Measurements from ENCODE around the gene TCERG1L.
"Not testable (repeated sequence)": the region's sequence is repeated elsewhere in the genome, so short reads cannot be mapped to it uniquely, and the experiment has no call there.

The TCERG1L gene

GRCh38 chr10:131147301-131147975, 164.1 kb downstream of the TCERG1L start:
- DNase-seq (ENCODE audit: low read depth in 1 of 2, low spot score in 1 of 2), result no peak

- no peak for DNase-seq (ENCODE audit: low read depth in 1 of 2, low spot score in 1 of 2)
Observed at GRCh38 chr10:131146790-131147189, 164.7 kb downstream of the TCERG1L start.

- DNase-seq (ENCODE audit: low read depth in 1 of 2, low spot score in 1 of 2), result no peak
Observed at GRCh38 chr10:131145756-131146155, 165.8 kb downstream of the TCERG1L start.

GRCh38 chr10:131144711-131145375, 166.7 kb downstream of the TCERG1L start:
- DNase-seq (ENCODE audit: low read depth in 1 of 2, low spot score in 1 of 2), result no peak

GRCh38 chr10:131144196-131144595, 167.3 kb downstream of the TCERG1L start:
- no peak for DNase-seq (ENCODE audit: low read depth in 1 of 2, low spot score in 1 of 2)

DNA sequence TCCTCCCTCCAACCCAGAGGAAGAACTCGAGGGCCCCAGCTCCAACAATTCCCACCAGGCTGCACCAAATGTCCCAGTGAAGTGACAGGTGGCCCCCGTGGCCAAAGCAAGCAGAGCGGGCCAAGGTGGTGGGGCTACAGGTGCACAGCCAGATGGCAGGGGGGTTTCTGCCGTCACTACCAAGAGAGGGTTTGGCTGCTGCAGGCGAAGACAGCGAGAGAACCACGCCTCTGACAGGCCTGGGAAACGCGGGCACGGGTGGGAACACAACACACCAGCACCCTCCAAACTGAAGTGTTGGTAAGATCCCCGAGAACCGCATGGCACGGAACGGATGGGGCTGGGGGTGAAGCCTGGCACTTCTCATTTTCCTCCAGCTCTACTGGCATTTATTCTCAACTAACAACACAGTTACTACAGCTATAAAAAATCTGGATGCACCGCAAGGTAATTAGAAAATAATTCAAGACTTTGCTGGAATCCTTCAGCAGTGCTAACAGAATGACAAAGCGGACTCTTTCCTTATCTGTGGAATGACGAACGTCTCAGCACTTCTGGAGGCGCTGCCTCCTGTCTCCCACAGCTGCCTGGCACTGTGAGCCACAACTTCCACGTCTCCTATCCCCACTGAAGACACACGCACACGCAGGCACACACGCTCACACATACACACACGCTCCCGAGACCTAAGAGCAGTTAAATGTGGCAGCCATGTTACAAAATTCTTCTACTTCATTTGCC, 167.9 kb downstream of the TCERG1L start:
- no peak for DNase-seq (ENCODE audit: low read depth in 1 of 2, low spot score in 1 of 2)

DNA sequence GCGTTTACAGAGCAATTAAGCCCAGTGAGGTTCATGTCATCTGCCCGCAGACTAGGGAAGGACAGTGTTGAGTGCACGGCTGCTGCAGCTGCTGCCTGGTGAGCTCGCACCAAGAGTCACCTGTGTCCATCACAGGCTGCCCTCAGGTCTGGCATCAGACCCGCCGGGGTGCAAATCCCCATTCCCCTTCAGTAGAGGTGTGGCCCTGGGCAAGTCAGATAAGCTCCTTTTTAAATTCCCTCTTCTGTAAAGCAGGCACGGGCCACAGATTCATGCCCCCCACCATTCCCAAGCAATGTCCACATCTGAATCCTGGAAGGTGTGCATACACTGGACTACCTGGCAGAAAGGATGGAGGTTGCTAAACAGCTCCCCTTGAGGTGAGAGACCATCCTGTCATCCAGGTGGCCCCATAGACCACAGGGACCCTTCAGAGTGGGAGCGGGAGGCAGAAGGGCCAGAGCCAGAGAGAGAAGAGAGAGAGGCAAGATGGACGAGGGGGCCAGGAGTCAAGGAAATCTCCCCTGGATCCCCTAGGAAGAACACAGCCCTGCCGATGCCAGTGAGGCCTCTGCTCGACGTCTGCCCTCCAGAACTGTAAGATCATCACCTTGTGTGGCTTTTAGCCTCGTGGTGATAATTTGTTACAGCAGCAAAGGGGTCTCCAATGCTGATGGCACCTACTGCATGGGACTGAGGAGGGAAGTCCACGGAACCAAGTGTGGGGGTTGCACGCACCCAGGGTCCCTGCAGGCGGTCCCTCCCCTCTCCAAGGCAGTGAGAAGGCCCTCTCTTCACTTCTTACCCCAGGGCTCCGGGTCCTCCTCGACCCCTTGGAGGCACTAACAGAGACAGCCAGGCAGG, 168.8 kb downstream of the TCERG1L start:
- DNase-seq (ENCODE audit: low read depth in 1 of 2, low spot score in 1 of 2), result no peak

DNA sequence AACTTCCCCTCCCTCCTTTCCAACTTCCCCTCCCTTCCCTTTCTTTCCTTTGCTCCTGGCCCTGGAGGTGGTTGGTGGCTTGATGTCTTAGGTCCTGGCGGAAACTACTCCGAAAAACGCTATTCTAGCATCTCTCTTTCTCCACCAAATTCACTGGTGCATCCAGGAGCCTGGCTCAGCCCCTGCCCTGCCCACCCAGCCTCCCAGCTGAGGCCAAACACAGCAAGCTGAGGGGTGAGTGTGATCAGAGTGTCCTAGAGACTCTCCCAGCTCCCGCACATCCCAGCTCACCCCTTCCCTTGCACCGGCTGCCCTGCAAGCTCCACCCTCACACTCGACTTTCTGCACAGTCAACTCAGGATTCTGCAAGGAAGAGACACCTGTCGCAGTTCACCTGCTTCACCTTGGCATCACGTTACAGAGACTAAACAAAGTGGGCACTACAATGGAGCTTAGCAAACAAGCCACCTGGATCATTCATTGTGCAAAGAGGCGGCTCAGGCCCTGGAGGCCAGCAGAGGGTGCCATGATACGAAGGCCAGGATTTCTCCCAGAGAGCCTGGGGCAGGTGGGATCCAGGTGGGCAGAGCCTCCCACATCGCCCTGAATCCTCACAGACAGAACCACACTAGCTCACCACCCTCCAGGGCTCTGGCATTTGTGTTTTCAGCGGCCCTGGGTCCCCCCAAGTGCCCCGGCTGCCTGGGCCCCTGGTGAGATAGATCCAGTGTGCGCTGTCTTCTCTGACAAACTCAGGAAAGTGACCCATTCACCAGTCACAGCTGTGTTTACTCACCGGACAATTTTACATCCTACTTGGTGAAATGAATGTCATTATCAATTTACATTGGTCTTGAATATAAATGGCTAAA, 169.6 kb downstream of the TCERG1L start:
- DNase-seq (ENCODE audit: low read depth in 1 of 2, low spot score in 1 of 2), result no peak

DNA sequence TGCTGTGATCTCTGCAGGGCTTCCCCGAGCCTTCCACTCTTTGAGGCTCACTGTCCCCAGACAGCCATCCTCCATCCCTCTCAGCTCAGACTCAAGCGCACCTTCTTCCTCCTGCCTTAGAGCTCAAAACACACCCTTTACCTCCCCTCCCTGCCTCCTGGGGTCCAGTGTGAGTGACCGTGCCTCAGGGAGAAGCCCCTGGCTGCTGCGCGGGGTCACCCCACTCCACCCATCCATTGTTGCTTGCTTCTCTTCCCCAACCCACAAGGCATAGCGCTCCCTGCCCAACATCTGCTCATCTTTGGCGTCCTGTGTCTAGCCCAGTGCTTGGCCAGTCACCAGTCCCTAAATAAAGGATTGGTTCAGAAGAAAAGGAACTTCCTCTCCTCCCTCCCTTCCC, 170.3 kb downstream of the TCERG1L start:
- no peak for DNase-seq (ENCODE audit: low read depth in 1 of 2, low spot score in 1 of 2)

DNA sequence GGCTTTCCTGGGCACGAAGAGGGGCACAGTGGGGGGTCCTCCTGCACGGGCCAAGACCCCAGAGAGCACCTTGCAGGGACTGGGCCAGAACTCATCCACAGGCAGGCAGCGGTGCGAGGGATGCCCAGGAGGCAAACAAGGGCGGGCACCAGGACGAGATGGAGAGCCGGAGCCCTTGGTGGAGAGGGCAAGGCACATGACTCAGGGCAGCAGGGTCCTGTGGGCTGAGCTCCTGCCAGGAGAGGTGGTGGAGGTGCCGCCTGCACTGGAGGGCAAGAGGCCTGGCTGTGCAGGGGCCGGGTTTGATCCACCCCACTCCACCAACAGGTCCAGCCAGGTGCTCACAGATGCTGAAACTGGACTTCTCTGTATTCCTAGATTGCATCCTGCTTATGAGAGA, 170.9 kb downstream of the TCERG1L start:
- DNase-seq (ENCODE audit: low read depth in 1 of 2, low spot score in 1 of 2), result no peak

- DNase-seq (ENCODE audit: low read depth in 1 of 2, low spot score in 1 of 2), result no peak
Observed at GRCh38 chr10:131137223-131137622, 174.3 kb downstream of the TCERG1L start.

DNA sequence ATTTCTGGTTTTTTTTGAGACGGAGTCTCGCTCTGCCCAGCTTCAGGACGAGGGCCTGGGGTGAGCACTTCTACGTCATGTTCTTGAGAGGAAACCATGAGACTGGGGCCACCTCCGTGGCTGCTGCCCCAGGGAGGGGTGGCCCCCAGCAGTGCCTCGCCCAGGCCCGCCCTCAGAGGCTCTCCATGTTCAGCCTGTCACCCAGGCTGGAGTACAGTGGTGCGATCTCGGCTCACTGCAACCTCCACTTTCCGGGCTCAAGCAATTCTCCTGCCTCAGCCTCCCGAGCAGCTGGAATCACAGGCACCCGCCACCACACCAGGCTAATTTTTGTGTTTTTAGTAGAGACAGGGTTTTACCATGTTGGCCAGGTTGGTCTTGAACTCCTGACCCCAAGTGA, 175.2 kb downstream of the TCERG1L start:
- DNase-seq (ENCODE audit: low read depth in 1 of 2, low spot score in 1 of 2), result not testable (repeated sequence)

DNA sequence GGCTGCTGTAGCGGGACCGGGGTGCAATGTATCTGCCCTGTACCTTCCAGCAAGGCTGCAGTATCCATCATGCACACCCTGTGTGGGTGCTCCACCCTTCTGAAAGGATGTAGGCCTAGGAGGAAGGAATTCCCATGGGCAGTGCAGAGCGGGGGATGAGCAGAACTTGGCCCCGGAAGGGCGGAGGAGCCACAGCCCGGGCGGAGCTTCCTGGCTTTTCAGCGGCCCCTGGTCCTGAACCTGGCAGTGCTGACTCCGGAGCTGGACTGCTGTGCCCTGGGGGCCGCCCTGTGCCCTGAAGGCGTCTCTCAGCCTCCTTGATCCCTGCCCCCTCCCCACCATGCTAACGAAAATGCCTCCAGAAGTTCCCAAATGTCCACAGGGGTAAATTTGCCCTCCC, 175.8 kb downstream of the TCERG1L start:
- DNase-seq (ENCODE audit: low read depth in 1 of 2, low spot score in 1 of 2), result no peak

GRCh38 chr10:131134651-131135050, 176.9 kb downstream of the TCERG1L start:
- no peak for DNase-seq (ENCODE audit: low read depth in 1 of 2, low spot score in 1 of 2)

- no peak for DNase-seq (ENCODE audit: low read depth in 1 of 2, low spot score in 1 of 2)
Observed at GRCh38 chr10:131134001-131134576, 177.4 kb downstream of the TCERG1L start.

DNA sequence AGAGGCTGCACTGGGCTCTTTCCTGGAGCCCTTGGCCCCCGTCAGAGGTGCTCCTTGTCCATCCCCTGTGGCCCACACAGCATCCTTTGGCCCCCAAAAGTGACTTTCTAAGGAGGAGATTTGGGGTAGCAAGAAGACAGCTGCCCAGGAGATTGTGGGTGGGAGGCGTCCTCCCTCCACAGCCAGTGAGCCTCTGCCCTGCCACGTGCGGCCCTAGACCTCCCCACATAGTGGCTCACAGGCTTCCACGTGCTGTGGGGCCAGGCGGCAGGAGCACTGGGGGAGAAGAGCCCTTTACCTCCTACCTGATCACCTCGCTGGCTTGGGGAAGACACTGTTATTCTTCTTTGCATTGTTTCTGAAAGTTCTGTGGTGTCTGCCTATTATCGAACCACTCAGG, 178.8 kb downstream of the TCERG1L start:
- no peak for DNase-seq (ENCODE audit: low read depth in 1 of 2, low spot score in 1 of 2)

GRCh38 chr10:131131726-131132591, 179.6 kb downstream of the TCERG1L start:
- DNase-seq (ENCODE audit: low read depth in 1 of 2, low spot score in 1 of 2), result no peak

DNA sequence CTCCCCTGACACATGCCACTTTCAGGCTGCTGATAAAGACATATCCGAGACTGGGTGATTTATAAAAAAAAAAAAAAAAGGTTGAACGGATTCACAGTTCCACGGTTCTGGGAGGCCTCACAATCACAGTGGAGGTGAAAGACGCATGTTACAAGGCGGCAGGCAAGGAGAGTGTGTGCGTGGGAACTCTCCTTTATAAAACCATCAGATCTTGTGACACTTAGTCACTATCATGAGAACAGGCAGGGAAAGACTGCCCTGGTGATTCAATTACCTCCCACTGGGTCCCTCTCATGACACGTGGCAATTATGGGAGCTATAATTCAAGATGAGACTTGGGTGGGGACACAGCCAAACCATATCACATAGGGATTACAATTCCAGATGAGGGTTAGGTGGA, 181.5 kb downstream of the TCERG1L start:
- no peak for DNase-seq (ENCODE audit: low read depth in 1 of 2, low spot score in 1 of 2)

DNA sequence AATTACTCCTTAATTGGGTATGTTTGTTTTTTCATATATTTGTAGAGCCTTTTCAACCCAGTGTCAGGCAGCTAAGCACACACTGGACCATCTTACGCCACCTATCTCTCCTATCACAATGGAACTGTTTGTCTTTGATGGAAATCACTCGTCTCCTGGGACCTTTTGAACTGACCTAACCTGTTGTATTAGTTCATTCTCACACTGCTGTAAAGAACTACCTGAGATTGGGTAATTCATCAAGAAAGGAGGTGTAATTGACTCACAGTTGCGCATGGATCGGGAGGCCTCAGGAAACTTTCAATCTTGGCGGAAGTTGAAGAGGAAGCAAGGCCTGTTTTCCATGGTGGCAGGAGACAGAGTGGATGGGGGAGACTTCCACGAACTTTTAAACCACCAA, 182.0 kb downstream of the TCERG1L start:
- DNase-seq (ENCODE audit: low read depth in 1 of 2, low spot score in 1 of 2), result no peak

All from stimulated activated CD4-positive, alpha-beta T cell treated with anti-CD3 and anti-CD28 coated beads, Interleukin-15, amount 100 ng/mL, for 1 hour (primary cell).